Left cardiac atrium (tissue), 4 donors: ENCODE results near the gene NNMT. TPM values are rescaled to one million over a fixed set of nuclear protein-coding genes. Genes with fewer than 3 reads are reported as not detected.
A peak's percentile ranks its signal among the peaks of the same experiment; 100 is the strongest.

Source experiments
- ATAC-seq, 2 donors: fragments of 200-7000 bp; cut with Tn5 transposase; one replicate each; pipeline ENCODE4 v1.9.1; 2020; ENCODE audit warnings: mild to moderate bottlenecking in 2 of 2, moderate library complexity in 2 of 2
- DNase-seq: peaks from one replicate; pipeline ENCODE4 v3.0.0-alpha.2; 2020
- intact Hi-C, 2 donors: fragments of 100-400 bp; cut with DNase I; formaldehyde crosslinking; loops; one replicate each; pipeline versions ENCODE4 v1.14.1 to v1.15.1; 2022 to 2023
- total RNA-seq, 2 donors: library from RNA; stranded (reverse); fragmentation: NEBNext Ultra II Directional; extraction: Animal tissue kit (Norgen Biotek cat#: 25700); gene quantifications; one replicate each; pipeline ENCODE4 v1.2.1, GENCODE V29; 2021
- donor health status: DM: no; HTN: yes; CAD: no.
- donor health status: DM: no; HTN: yes; CAD: no; lungs with severe emphysema.
- donor health status: DM: yes; HTN: yes; CAD: no.
- donor health status: Dilated cardiomyopathy.

The NNMT gene
- total RNA-seq, 2 donors from 2014 or later = 119 to 298 TPM

GRCh38 chr11:114278342-114279065 lies 17.7 kb upstream of the NNMT start:
- ATAC-seq (no peak), DNase-seq (no peak)
- intact Hi-C loops = no loop called here

GRCh38 chr11:114279792-114280546 lies 16.2 kb upstream of the NNMT start:
- intact Hi-C loops = loop anchor here in 1 of 2 donors (5.0 to 10.0 kb wide), 2 partner anchors 125 to 482 kb away; partner anchors contain the start of genes C11orf71 and RBM7
- DNase-seq = no peak
- peak in 1 of 2 donors; percentile 69 for ATAC-seq

GRCh38 chr11:114280696-114281095 lies 15.5 kb upstream of the NNMT start:
- DNase-seq (peak; percentile 75), ATAC-seq (peak; percentile 93 to 94)
- intact Hi-C loops = loop anchor here in 1 of 2 donors (5.0 to 10.0 kb wide), 2 partner anchors 124 to 482 kb away; partner anchors contain the start of genes C11orf71 and RBM7

GRCh38 chr11:114281388-114281956 lies 14.7 kb upstream of the NNMT start:
- DNase-seq = no peak
- ATAC-seq = no peak
- intact Hi-C loops = loop anchor here in 1 of 2 donors (5.0 to 10.0 kb wide), 2 partner anchors 123 to 481 kb away; partner anchors contain the start of genes C11orf71 and RBM7

GRCh38 chr11:114282488-114282887 lies 13.7 kb upstream of the NNMT start:
- intact Hi-C loops = loop anchor here in 1 of 2 donors (5.0 to 10.0 kb wide), 2 partner anchors 122 to 480 kb away; partner anchors contain the start of genes C11orf71 and RBM7
- no peak for ATAC-seq
- DNase-seq = no peak

GRCh38 chr11:114283422-114283821 lies 12.8 kb upstream of the NNMT start:
- intact Hi-C loops = loop anchor here in 1 of 2 donors (5.0 to 10.0 kb wide), 2 partner anchors 121 to 479 kb away; partner anchors contain the start of genes C11orf71 and RBM7
- DNase-seq (no peak), ATAC-seq (no peak)

- DNase-seq (peak; percentile 60), ATAC-seq (peak; percentile 11 to 16)
- intact Hi-C loops = loop anchor here in 1 of 2 donors (5.0 to 10.0 kb wide), 2 partner anchors 121 to 478 kb away; partner anchors contain the start of genes C11orf71 and RBM7
These were observed 12.2 kb upstream of the NNMT start for GRCh38 chr11:114284021-114284420.

GRCh38 chr11:114284914-114285313 lies 11.3 kb upstream of the NNMT start:
- ATAC-seq (no peak), DNase-seq (no peak)
- intact Hi-C loops = loop anchor here in 1 of 2 donors (5.0 to 10.0 kb wide), 2 partner anchors 120 to 477 kb away; partner anchors contain the start of genes C11orf71 and RBM7

GRCh38 chr11:114285599-114285998 lies 10.6 kb upstream of the NNMT start:
- no peak for DNase-seq
- intact Hi-C loops = loop anchor here in 1 of 2 donors (10.0 kb wide), 1 partner anchor 119 kb away; the partner anchor contains the start of genes C11orf71 and RBM7
- ATAC-seq = peak in 1 of 2 donors; percentile 22

GRCh38 chr11:114286229-114286628 lies 10.0 kb upstream of the NNMT start:
- ATAC-seq (no peak), DNase-seq (no peak)
- intact Hi-C loops = loop anchor here in 1 of 2 donors (10.0 kb wide), 1 partner anchor 119 kb away; the partner anchor contains the start of genes C11orf71 and RBM7

- intact Hi-C loops = loop anchor here in 1 of 2 donors (10.0 kb wide), 1 partner anchor 118 kb away; the partner anchor contains the start of genes C11orf71 and RBM7
- no peak for ATAC-seq
- DNase-seq = no peak
These were observed 9.0 kb upstream of the NNMT start for GRCh38 chr11:114287154-114287553.

GRCh38 chr11:114288136-114288535 lies 8.1 kb upstream of the NNMT start:
- DNase-seq (no peak), ATAC-seq (no peak)
- intact Hi-C loops = loop anchor here in 1 of 2 donors (10.0 kb wide), 1 partner anchor 117 kb away; the partner anchor contains the start of genes C11orf71 and RBM7

GRCh38 chr11:114289779-114290178 lies 6.4 kb upstream of the NNMT start:
- intact Hi-C loops = loop anchor here in 1 of 2 donors (10.0 kb wide), 1 partner anchor 115 kb away; the partner anchor contains the start of genes C11orf71 and RBM7

GRCh38 chr11:114290503-114291235 lies 5.5 kb upstream of the NNMT start:
- intact Hi-C loops = no loop called here
- no peak for ATAC-seq
- DNase-seq = no peak

More at GRCh38 chr11:114289779-114290178, 6.4 kb upstream of the NNMT start:
- DNase-seq = no peak
- ATAC-seq = no peak

GRCh38 chr11:114291381-114291780 lies 4.8 kb upstream of the NNMT start:
- intact Hi-C loops = no loop called here
- ATAC-seq (no peak), DNase-seq (no peak)

GRCh38 chr11:114291842-114292680 lies 4.1 kb upstream of the NNMT start:
- no peak for DNase-seq
- ATAC-seq = no peak
- intact Hi-C loops = no loop called here

GRCh38 chr11:114293201-114293711 lies 2.9 kb upstream of the NNMT start:
- intact Hi-C loops = no loop called here
- ATAC-seq (no peak), DNase-seq (no peak)
